A549 (cell line): ENCODE results near the gene COX19. TPM values are rescaled to one million over a fixed set of nuclear protein-coding genes. Genes with fewer than 3 reads are reported as not detected.

ENCODE experiments used
- ATAC-seq, 2 experiments: fragments of 200-7000 bp in 1 of 2; fragments of >200 bp in 1 of 2; cut with Nextera tagmentation in 1 of 2; cut with Tn5 transposase in 1 of 2; 3 replicates each; pipeline versions ENCODE4 v1.8.0 to v1.9.1; 2018 to 2020; ENCODE audit warnings: mild to moderate bottlenecking in 1 of 2, moderate library complexity in 1 of 2
- CTCF ChIA-PET: fragments of 300-600 bp; sonication (Branson Sonifier 250); formaldehyde crosslinking; extraction: SDS; loops from one replicate; lab custom pipeline; 2021; ENCODE audit warnings: antibody characterized with exemption, inconsistent platforms; lab: Yijun Ruan, JAX
- POLR2A ChIA-PET: fragments of 350-600 bp; formaldehyde crosslinking; extraction: SDS; loops from one replicate; lab custom pipeline; 2021; ENCODE audit warnings: antibody characterized with exemption, inconsistent platforms; lab: Yijun Ruan, JAX
- DNase-seq, 2 experiments: peaks; one replicate each; pipeline versions ENCODE4 v3.0.0 to v3.0.0-alpha.2; 2011 to 2016; ENCODE audit warnings: low read depth in 1 of 2, low spot score in 1 of 2
- FAIRE-seq: peaks from 2 replicates; lab custom pipeline; 2011; peaks lifted over from hg19 to GRCh38; lab: Jason Lieb, UNC
- H3K27ac ChIP-seq, 2 experiments: fragments of >200 bp; sonication (Bioruptor Twin); formaldehyde crosslinking; 3 replicates each; pipeline ENCODE4 v1.5.1; 2016 to 2017
- H3K4me1 ChIP-seq: fragments of >200 bp; sonication (Bioruptor Twin); formaldehyde crosslinking; 3 replicates; pipeline ENCODE4 v1.6.1; 2016
- H3K4me2 ChIP-seq: fragments of >200 bp; sonication (Bioruptor Twin); formaldehyde crosslinking; 3 replicates; pipeline ENCODE4 v1.6.1; 2016
- H3K4me3 ChIP-seq: fragments of >200 bp; sonication (Bioruptor Twin); formaldehyde crosslinking; 3 replicates; pipeline ENCODE4 v1.5.1; 2016
- H3K9me3 ChIP-seq: fragments of >200 bp; sonication (Bioruptor Twin); formaldehyde crosslinking; 3 replicates; pipeline ENCODE4 v1.6.1; 2016
- ATOH8 ChIP-seq: fragments of 250-450 bp; sonication (Bioruptor Pico); IDR thresholded peaks from 2 replicates; pipeline ENCODE4 v1.5.0; 2020; ENCODE audit warnings: low read depth, mild to moderate bottlenecking, moderate library complexity
- BHLHE40 ChIP-seq: IDR thresholded peaks from 2 replicates; pipeline ENCODE4 v1.6.1; 2012; ENCODE audit warnings: low read depth, low read length, inconsistent platforms
- CBX8 ChIP-seq: fragments of 200-600 bp; sonication (generic); IDR thresholded peaks from 2 replicates; pipeline ENCODE4 v1.6.1; 2016
- CHD4 ChIP-seq: fragments of 200-600 bp; sonication (generic); IDR thresholded peaks from 2 replicates; pipeline ENCODE4 v1.6.1; 2016; ENCODE audit warnings: antibody characterized with exemption, mild to moderate bottlenecking, borderline replicate concordance
- EHMT2 ChIP-seq: fragments of 200-600 bp; sonication (generic); IDR thresholded peaks from 2 replicates; pipeline ENCODE4 v1.6.1; 2016; ENCODE audit warnings: antibody characterized with exemption, low read depth, mild to moderate bottlenecking, moderate library complexity
- FOXS1 ChIP-seq: fragments of 250-450 bp; sonication (Bioruptor Pico); IDR thresholded peaks from 2 replicates; pipeline ENCODE4 v1.5.0; 2020; ENCODE audit warnings: mild to moderate bottlenecking, moderate library complexity
- GATA3 ChIP-seq: IDR thresholded peaks from 2 replicates; pipeline ENCODE4 v1.6.1; 2012; ENCODE audit warnings: borderline replicate concordance
- HOXA7 ChIP-seq: fragments of 250-450 bp; sonication (Bioruptor Pico); IDR thresholded peaks from 2 replicates; pipeline ENCODE4 v1.5.0; 2020; ENCODE audit warnings: mild to moderate bottlenecking, moderate library complexity
- NR3C1 ChIP-seq: fragments of >200 bp; sonication (Bioruptor Twin); formaldehyde crosslinking; IDR thresholded peaks from 3 replicates; pipeline ENCODE4 v1.6.1; 2017
- PHF8 ChIP-seq: fragments of 200-600 bp; sonication (generic); IDR thresholded peaks from 2 replicates; pipeline ENCODE4 v1.6.1; 2016; ENCODE audit warnings: low read depth, mild to moderate bottlenecking, antibody characterized with exemption, moderate library complexity, borderline replicate concordance
- POLR2A ChIP-seq: IDR thresholded peaks from 2 replicates; pipeline ENCODE4 v1.6.1; 2012; ENCODE audit warnings: mild to moderate bottlenecking, low read length
- RAD21 ChIP-seq, 2 experiments: fragments of >200 bp in 1 of 2; sonication (Bioruptor Twin) in 1 of 2; formaldehyde crosslinking in 1 of 2; IDR thresholded peaks in 1 of 2; conservative IDR thresholded peaks in 1 of 2; 2 replicates in 1 of 2; 3 replicates in 1 of 2; pipeline ENCODE4 v1.6.1; 2012 to 2018; ENCODE audit warnings: inconsistent platforms in 1 of 2
- SREBF2 ChIP-seq: fragments of 450-650 bp; IDR thresholded peaks from 2 replicates; pipeline ENCODE4 v1.6.1; 2014; ENCODE audit warnings: mild to moderate bottlenecking, moderate library complexity
- ZNF302 ChIP-seq: fragments of 250-450 bp; sonication (Bioruptor Pico); IDR thresholded peaks from 2 replicates; pipeline ENCODE4 v1.9.0; 2021; ENCODE audit warnings: inconsistent platforms, mild to moderate bottlenecking, moderate library complexity
- WGBS: methylation state at CpG from one replicate; pipeline ENCODE4 v1.1.6; 2017; ENCODE audit errors: missing lambda C conversion rate; 5-methylcytosine and 5-hydroxymethylcytosine counted together
- polyA plus RNA-seq, 4 experiments: library from polyadenylated mRNA; depleted of rRNA in 3 of 4; stranded (reverse); fragments of >200 nt; fragmentation: RNase III in 1 of 4; extraction: RNeasy Plus Mini Kit Qiagen cat#74134 plus additional on column Dnase treatment in 1 of 4; gene quantifications; 2 replicates in 3 of 4; 3 replicates in 1 of 4; pipeline ENCODE4 v1.2.3, GENCODE V29; 2011 to 2017
- TF ChIP-seq, protein P1 (sequence below): fragments of 150-350 bp; IDR thresholded peaks from 2 replicates; pipeline ENCODE4 v1.6.1; 2014; ENCODE audit warnings: low read depth, mild to moderate bottlenecking, low read length
- TF ChIP-seq, protein P2 (sequence below): IDR thresholded peaks from 2 replicates; pipeline ENCODE4 v1.6.1; 2012; ENCODE audit warnings: low read depth, borderline replicate concordance
- TF ChIP-seq, protein P3 (sequence below): fragments of 450-650 bp; IDR thresholded peaks from 2 replicates; pipeline ENCODE4 v1.6.1; 2014; ENCODE audit warnings: antibody characterized with exemption
- TF ChIP-seq, protein P4 (sequence below): fragments of 200-600 bp; sonication (generic); IDR thresholded peaks from 2 replicates; pipeline ENCODE4 v1.6.1; 2016; ENCODE audit warnings: antibody characterized with exemption, mild to moderate bottlenecking, moderate library complexity

The COX19 gene
- polyA plus RNA-seq, 2 of the 4 experiments (the other 2 are of a cell fraction) = 6.2 to 7.6 TPM

GRCh38 chr7:974172-974571 is 1.2 kb downstream of the COX19 start (continued):
- TF ChIP-seq, protein P1, sequence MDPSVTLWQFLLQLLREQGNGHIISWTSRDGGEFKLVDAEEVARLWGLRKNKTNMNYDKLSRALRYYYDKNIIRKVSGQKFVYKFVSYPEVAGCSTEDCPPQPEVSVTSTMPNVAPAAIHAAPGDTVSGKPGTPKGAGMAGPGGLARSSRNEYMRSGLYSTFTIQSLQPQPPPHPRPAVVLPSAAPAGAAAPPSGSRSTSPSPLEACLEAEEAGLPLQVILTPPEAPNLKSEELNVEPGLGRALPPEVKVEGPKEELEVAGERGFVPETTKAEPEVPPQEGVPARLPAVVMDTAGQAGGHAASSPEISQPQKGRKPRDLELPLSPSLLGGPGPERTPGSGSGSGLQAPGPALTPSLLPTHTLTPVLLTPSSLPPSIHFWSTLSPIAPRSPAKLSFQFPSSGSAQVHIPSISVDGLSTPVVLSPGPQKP = no peak
- no peak for TF ChIP-seq GATA3
- TF ChIP-seq CHD4 = no peak
- TF ChIP-seq RAD21 (conservative IDR thresholded peaks at IDR 0.05 in 1 of 2, IDR thresholded peaks at IDR 0.05 in 1 of 2) = no peak

DNA sequence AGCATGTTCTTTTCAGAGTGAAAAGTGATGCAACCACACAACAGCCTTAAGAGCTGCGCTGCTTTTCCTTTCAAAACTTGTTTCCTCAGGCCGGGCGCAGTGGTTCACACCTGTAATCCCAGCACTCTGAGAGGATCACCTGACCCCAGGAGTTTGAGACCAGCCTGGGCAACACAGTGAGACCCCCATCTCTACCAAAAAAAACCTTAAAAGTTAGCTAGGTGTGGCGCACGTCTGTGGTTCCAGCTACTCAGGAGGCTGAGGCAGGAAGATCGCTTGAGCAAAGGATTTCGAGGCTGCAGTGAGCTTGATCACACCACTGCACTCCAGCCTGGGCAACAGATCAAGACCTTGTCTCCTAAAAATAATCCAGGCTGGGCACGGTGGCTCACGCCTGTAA is 2.0 kb downstream of the COX19 start:
- Histone ChIP-seq H3K4me2 (peak overlapping the region; percentile 91), H3K27ac (no peak overlapping the region), H3K4me1 (peaks cover 24% of the 10 kb centered on the region), H3K4me3 (no peak overlapping the region), H3K9me3 (no peaks in the 10 kb centered on the region)
- WGBS = 91% methylated on average over 9 of the region's 9 CpGs
- FAIRE-seq (no peak), ATAC-seq (no peak), DNase-seq (no peak)
- POLR2A ChIA-PET = interaction anchor here (0.7 to 1.0 kb wide), 2 partner anchors 14 to 71 kb away, joined by 3 to 4 read pairs; partner anchors contain the start of gene GPR146
- TF ChIP-seq NR3C1 = no peak
- TF ChIP-seq, protein P1 = no peak
- no peak for TF ChIP-seq ATOH8
- TF ChIP-seq SREBF2 = no peak
- TF ChIP-seq FOXS1 (CRISPR knock-in tag) = no peak
- no peak for TF ChIP-seq EHMT2
- no peak for TF ChIP-seq HOXA7 (CRISPR knock-in tag)
- TF ChIP-seq, protein P2, sequence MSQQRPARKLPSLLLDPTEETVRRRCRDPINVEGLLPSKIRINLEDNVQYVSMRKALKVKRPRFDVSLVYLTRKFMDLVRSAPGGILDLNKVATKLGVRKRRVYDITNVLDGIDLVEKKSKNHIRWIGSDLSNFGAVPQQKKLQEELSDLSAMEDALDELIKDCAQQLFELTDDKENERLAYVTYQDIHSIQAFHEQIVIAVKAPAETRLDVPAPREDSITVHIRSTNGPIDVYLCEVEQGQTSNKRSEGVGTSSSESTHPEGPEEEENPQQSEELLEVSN = no peak
- TF ChIP-seq, protein P3, sequence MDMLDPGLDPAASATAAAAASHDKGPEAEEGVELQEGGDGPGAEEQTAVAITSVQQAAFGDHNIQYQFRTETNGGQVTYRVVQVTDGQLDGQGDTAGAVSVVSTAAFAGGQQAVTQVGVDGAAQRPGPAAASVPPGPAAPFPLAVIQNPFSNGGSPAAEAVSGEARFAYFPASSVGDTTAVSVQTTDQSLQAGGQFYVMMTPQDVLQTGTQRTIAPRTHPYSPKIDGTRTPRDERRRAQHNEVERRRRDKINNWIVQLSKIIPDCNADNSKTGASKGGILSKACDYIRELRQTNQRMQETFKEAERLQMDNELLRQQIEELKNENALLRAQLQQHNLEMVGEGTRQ = no peak
- TF ChIP-seq BHLHE40 = no peak
- TF ChIP-seq ZNF302 = no peak
- TF ChIP-seq, protein P4, sequence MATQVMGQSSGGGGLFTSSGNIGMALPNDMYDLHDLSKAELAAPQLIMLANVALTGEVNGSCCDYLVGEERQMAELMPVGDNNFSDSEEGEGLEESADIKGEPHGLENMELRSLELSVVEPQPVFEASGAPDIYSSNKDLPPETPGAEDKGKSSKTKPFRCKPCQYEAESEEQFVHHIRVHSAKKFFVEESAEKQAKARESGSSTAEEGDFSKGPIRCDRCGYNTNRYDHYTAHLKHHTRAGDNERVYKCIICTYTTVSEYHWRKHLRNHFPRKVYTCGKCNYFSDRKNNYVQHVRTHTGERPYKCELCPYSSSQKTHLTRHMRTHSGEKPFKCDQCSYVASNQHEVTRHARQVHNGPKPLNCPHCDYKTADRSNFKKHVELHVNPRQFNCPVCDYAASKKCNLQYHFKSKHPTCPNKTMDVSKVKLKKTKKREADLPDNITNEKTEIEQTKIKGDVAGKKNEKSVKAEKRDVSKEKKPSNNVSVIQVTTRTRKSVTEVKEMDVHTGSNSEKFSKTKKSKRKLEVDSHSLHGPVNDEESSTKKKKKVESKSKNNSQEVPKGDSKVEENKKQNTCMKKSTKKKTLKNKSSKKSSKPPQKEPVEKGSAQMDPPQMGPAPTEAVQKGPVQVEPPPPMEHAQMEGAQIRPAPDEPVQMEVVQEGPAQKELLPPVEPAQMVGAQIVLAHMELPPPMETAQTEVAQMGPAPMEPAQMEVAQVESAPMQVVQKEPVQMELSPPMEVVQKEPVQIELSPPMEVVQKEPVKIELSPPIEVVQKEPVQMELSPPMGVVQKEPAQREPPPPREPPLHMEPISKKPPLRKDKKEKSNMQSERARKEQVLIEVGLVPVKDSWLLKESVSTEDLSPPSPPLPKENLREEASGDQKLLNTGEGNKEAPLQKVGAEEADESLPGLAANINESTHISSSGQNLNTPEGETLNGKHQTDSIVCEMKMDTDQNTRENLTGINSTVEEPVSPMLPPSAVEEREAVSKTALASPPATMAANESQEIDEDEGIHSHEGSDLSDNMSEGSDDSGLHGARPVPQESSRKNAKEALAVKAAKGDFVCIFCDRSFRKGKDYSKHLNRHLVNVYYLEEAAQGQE = no peak
- no peak for TF ChIP-seq POLR2A
- no peak for TF ChIP-seq PHF8
- TF ChIP-seq CBX8 = no peak
- CTCF ChIA-PET = interaction anchor here (1.0 to 8.7 kb wide), 5 partner anchors 11 to 115 kb away, joined by 3 to 108 read pairs (median 3); no protein-coding TSS in a partner anchor
